Stimulated activated CD8-positive, alpha-beta memory T cell treated with anti-CD3 and anti-CD28 coated beads, Interleukin-4, amount 100 ng/mL, for 48 hours (primary cell): ENCODE measurements around the gene TIMM29.
"Not testable (repeated sequence)": the region's sequence is repeated elsewhere in the genome, so short reads cannot be mapped to it uniquely, and the experiment has no call there.

Experiments used
- DNase-seq: peaks from one replicate; pipeline ENCODE4 v3.0.0-alpha.2; 2020

Gene TIMM29

DNA sequence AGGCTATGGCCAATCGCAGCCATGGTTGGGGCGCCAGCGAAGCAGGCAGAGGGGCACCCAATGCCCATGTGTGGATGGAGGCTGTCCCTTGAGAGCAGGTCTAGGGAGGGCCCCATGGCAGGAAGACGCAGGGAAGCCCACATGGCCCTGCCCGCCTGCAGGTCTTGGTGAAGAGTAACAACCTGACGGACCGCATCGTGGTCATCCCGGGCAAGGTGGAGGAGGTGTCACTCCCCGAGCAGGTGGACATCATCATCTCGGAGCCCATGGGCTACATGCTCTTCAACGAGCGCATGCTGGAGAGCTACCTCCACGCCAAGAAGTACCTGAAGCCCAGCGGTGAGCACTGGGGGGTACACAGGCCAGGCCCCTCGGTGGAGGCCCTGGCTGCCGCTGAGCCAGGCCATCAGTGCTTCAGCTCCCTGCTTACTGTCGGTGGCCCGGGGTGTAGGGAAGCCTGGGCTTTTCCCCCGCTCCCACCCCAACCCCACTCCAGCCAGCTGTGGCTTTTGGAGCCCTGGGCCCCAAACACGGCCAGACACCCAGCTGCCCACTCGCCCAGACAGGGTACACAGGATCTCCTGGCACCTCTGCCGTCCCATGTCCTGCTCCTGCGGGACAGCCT is 14.8 kb upstream of the TIMM29 start:
- DNase-seq, result no peak

DNA sequence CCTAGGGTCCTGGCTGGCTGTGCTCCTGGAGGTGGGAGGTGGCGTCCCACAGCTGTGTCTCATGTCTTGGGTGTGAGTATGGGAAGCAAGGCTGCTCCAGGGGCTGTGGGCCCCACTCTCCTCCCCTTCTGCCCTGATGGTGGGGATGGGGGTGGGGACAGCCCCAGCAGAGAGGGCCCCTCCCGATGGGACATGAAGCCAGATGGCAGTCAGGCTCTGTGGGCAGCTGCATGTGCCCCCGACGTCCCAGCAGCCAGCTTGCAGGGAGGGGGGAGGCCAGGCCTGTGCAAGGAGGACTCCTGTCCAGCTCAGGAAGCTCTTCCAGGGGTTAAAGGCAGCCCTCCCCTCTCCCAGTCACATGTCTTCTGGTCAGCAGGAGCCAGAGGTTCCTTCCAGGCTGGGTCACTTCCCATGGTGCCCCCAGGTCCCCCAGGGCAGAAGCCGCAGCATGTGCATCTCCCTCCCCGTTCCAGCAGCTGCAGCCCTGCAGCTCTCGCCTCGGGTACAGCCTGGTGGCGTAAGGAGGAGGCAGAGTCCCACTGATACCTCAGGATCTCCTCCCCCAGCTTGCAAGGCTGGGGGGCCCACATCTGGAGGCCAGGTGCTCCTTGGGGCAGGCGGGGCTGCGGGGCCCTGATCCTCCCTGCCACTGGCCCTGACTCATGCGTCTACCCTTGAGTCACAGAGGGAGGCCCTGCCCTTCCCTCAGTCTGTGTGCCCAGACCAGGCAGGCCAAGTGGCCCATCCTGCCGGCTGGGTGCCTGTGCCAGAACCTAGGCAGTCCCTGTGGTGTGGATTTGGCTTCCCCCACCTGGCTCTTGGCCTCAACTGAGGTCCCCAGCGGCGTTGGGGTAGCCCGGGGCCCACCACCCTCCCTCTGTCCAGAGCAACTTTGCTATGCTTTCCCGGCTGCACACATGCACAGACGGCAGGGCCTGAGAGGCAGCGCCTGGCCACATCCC is 13.2 kb upstream of the TIMM29 start:
- DNase-seq, result no peak

DNA sequence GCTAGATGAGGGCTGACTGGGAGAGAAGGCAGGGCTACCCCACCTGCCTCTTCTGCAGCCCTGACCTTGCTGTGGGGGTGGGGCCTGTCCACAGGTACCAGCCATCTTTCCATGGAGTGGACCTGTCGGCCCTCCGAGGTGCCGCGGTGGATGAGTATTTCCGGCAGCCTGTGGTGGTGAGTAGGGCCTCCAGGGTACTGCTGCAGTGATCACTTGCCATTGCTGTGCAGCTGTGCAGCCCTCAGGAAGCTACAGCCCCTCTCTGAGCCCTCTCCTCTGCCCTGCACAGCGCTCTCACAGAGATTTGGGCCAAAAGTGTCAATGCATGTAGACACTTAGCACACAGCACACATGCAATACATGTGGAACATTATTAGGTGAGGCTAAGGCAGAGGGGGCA is 12.0 kb upstream of the TIMM29 start:
- no peak for DNase-seq

DNA sequence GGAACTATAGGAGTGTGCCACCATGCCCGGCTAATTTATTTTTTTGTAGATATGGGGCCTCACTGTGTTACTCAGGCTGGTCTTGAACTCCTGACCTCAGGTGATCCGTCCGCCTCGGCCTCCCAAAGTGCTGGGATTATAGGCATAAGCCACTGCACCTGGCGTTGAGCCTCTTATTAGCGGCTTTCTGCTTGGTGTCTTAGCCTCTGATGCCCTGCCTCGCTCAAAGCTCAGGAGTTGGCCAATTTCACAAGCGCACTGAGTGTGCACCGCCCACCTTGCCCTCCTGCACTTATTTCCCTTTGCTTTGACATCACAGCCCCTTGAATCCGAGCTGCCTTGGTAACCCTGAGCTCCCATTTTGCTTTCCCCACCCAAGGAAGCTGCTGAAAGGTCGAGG is 10.3 kb upstream of the TIMM29 start:
- DNase-seq, result no peak

DNA sequence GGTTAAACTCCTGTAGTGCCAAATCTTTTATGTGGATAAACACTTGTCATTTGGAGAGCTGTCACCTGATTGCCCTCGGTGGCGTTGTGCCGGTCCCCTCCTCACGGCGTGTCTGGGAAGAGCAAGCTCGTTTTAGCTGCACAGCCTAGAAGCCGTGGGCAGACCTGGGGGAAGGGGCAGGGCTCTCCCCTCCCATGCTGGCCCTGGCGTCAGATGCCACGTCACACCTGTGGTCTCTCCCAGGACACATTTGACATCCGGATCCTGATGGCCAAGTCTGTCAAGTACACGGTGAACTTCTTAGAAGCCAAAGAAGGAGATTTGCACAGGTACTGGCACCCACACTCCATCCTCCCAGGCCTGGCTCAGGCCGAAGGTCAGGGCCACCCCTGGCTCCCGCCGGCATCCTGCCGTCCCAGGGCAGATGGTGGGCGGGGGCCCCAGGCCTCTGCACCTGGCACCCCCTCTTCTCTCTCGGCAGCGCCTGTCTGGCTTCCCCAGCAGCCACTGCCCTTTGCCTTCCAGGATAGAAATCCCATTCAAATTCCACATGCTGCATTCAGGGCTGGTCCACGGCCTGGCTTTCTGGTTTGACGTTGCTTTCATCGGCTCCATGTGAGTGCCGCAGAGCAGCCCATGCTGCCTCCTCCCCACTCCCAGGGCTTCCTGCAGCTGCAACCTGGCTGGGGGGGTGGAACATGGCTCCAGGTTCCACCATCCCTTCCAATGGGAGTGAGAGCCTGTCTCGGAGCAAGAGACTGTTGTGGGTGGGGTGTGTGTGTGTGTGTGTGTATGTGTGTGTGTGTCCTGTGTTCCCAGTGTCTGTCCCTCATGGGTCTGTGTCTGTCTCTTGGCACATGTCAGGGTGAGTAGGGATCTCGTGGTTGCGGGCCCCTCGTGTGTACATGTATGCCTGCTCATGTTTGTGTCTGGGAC is 9.0 kb upstream of the TIMM29 start:
- DNase-seq, result no peak

DNA sequence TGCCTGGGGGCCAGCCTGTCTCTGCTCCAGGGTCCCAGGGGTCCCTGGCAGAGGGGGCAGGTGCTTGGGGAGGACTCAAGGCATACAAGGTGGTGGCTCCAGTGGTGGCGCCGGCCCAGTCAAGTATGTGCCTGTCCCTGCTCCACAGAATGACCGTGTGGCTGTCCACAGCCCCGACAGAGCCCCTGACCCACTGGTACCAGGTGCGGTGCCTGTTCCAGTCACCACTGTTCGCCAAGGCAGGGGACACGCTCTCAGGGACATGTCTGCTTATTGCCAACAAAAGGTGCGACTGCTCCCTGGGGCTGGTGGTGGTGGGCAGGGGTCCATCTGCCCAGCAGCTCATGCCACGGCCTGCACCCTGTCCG is 8.3 kb upstream of the TIMM29 start:
- no peak for DNase-seq

DNA sequence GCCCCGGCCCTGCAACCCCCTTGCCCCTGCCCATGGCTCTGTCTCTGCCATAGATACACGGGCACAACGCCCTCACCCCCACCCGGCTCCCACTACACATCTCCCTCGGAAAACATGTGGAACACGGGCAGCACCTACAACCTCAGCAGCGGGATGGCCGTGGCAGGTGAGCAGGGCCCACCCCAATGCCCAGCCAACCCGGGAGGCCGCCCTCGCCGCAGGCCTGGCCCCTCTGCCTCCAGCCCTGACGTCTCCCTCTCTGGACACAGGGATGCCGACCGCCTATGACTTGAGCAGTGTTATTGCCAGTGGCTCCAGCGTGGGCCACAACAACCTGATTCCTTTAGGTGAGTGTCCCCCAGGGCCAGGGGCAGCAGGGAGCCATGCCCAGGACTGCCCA is 7.8 kb upstream of the TIMM29 start:
- no peak for DNase-seq

DNA sequence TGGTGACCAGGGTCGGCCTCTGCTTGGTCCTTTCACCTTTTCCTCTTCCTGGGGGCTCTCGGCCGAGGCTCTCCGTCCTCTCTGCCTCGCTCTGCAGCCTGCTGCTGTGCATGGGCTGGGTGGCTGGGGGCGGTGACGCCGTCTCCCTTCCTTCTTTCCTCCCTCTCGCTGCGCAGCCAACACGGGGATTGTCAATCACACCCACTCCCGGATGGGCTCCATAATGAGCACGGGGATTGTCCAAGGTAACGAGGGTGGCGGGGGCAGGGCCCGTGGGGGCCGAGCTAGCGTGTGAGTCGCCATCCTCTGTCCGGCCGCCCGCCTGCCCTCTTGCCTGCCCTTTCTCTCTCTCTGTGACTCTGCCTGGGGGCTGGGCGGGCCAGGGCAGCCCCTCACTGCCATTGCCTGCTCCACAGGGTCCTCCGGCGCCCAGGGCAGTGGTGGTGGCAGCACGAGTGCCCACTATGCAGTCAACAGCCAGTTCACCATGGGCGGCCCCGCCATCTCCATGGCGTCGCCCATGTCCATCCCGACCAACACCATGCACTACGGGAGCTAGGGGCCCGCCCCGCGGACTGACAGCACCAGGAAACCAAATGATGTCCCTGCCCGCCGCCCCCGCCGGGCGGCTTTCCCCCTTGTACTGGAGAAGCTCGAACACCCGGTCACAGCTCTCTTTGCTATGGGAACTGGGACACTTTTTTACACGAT is 7.3 kb upstream of the TIMM29 start:
- DNase-seq, result no peak

DNA sequence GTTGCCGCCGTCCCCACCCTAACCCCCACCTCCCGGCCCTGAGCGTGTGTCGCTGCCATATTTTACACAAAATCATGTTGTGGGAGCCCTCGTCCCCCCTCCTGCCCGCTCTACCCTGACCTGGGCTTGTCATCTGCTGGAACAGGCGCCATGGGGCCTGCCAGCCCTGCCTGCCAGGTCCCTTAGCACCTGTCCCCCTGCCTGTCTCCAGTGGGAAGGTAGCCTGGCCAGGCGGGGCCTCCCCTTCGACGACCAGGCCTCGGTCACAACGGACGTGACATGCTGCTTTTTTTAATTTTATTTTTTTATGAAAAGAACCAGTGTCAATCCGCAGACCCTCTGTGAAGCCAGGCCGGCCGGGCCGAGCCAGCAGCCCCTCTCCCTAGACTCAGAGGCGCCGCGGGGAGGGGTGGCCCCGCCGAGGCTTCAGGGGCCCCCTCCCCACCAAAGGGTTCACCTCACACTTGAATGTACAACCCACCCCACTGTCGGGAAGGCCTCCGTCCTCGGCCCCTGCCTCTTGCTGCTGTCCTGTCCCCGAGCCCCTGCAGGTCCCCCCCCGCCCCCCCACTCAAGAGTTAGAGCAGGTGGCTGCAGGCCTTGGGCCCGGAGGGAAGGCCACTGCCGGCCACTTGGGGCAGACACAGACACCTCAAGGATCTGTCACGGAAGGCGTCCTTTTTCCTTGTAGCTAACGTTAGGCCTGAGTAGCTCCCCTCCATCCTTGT is 6.5 kb upstream of the TIMM29 start:
- DNase-seq, result no peak

DNA sequence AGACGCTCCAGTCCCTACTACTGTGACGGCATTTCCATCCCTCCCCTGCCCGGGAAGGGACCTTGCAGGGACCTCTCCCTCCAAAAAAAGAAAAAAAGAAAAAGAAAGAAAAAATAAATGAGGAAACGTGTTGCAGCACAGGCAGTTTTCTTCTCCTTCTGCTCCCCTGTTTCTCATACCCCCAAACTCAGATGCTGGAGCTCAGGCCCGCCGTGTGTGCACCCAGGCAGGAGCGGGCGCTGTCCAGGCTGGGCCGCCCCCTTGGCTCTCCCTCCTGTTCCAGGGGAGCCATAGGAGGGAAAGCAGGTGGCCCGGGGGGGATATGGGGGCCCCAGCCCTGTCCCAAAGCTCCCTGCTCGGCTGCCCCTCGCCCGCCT is 6.0 kb upstream of the TIMM29 start:
- no peak for DNase-seq

DNA sequence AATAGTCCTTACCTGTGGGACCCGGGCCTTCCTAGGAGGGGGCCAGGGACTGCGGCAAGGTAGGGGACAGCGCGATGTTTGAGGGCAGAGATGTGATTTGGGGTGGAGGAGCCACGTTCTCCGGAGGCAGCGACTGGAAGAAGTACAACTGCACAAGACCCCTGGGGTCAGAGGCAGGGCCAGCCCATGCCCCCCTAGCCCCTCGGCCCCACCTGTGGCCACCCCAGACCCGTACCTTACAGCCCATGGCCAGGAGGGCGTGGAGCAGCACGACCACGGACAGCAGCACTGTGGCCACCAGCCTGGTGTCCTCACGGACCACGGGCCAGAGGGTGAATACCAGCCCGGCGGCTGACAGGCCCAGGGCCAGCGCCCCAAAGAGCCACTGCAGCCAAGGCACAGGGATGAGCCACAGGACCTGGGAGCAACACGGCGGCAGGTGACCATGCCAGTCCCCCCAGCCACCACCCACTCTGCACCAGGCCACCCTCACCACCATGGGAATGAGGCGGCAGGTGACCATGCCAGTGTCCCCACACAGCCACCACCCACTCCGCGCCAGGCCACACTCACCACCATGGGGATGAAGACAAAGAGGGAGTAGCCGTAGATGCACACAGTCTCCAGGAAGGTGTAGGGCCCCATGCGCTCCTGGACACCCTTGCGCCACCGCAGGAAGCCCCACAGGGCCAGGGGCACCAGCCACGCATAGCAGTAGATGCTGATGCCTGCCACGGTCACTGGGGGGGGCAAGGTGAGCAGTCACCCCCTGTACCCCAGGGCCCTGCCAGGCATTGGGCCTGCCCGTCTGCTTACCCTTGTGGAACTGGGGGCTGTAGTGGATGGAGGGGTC is 5.1 kb upstream of the TIMM29 start:
- no peak for DNase-seq

DNA sequence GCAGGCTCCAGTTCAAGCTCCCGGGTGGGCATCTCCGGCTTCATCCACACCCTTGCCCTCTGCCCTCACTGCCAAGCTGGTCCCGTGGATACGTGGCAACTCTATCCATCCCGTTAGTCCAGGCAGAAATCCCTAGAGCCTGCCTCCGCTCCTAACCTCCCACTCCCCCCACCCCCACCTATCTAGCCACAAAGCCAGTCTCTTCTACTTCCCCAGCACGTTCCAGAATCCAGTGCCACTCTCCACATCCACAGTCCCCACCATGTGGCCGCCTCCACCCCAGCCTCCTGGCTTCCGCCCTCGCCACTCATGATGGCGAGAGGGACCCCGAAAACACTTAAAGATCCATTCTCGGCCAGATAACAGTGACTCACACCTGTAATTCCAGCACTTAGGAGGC is 4.0 kb upstream of the TIMM29 start:
- DNase-seq, result no peak

DNA sequence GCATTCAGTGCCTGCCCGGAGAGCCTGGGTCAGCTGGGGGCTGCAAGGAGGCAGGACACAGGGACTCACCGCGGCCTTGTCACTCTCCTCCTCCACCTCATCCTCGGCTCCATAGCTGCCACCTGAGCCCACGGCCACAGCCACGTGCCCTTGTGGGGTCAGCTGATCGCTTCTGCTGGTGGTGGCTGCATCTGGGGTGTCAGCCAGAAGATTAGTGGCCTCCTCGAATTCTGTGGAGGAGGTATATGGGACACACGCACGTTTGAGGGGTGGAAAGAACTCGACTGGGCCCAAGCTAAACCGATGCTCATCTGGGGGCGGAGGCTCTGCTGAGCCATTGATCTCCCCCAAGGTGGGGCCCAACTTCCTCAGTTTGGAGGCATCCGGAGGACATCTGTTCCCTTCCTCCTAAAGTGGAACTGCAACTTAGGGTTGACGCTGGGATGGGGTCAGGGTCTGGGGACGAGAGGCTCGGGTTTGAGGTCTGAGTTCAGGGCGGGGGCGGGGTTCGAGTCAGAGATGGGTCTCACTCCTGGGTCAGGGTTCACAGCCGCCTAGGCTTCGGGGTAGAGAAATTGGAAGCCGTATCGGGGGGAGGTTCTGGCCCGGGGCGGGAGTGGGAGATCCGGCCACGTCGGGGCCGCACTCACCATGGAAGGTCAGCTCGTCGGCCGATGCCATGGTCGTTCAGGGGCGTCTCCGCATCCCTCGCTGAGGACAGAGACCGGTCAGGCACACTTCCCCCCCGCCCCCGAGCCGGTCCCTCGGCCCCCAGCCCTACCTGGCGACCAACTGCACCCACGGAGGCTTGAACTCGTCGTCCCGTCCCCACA is 665 bp upstream of the TIMM29 start:
- peak; percentile 37 for DNase-seq

DNA sequence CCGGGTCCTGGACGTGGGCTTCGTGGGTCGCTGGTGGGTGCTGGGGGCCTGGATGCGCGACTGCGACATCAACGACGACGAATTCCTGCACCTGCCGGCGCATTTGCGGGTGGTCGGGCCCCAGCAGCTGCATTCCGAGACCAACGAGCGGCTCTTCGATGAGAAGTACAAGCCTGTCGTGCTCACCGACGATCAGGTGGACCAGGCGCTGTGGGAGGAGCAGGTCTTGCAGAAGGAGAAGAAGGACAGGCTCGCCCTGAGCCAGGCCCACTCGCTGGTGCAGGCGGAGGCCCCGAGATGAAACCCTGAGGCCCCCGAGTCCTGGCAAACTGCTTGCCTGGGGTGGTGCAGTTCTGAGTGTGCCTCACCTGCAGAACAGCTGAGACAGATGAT is 787 bp downstream of the TIMM29 start:
- no peak for DNase-seq

DNA sequence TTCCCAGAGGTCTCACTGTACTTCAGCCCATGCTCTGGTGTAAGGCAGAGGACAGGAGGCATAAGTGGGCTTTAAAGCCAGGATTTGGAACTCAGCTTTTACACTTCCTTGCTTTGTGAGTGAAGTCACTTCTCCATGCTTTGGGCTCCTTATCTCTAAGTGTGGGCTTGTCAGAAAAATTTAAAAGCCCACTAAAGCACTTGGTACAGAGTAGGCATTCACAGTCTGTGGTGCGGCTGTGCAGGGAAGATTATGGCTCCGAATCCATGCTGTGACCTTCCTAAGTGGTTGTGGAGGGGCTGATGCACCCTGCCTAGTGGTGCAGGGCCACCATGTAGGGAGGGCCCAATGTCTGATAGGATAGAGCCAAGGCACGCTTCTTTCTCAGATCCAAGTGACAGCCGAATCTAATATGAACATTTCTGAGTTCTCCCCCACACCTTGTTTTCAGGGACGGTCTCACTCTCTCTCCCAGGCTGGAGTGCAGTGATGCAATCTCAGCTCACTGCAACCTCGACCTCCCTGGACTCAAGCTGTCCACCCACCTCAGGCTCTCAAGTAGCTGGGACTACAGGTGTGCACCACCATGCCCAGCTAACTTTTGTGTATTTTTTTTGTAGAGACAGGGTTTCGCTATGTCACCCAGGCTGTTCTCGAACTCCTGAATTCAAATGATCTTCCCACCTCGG is 6.9 kb downstream of the TIMM29 start:
- DNase-seq, result no peak

DNA sequence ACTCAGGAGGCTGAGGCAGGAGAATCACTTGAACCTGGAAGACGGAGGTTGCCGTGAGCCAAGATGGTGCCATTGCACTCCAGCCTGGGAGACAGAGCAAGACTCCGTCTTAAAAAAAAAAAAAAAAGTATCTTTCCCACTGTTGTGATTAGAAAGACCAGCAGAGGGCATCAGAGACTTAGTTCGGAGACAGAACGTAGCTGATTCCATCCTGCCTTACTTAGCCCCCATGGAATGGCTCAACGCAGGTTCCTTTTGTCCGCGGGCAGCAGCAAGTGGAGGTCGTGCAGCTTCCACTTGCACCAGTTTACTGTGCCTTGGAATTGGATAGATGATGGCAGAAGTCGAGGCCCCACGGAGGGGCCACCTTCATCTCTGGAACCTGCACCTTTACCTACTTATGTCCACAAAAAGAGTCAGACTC is 8.1 kb downstream of the TIMM29 start:
- peak; percentile 33 for DNase-seq

DNA sequence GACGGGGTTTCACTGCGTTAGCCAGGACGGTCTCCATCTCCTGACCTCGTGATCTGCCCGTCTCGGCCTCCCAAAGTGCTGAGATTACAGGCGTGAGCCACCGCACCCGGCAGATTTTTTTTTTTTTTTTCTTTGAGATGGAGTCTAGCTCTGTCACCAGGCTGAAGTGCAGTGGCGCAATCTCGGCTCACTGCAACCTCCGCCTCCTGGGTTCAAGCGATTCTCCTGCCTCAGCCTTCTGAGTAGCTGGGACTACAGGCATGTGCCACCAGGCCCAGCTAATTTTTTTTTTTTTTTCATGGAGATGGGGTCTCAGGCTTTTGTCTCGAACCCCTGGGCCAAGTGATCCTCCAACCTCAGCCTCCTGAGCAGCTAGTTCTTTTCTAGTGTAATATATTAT is 13.0 kb downstream of the TIMM29 start:
- DNase-seq, result not testable (repeated sequence)

DNA sequence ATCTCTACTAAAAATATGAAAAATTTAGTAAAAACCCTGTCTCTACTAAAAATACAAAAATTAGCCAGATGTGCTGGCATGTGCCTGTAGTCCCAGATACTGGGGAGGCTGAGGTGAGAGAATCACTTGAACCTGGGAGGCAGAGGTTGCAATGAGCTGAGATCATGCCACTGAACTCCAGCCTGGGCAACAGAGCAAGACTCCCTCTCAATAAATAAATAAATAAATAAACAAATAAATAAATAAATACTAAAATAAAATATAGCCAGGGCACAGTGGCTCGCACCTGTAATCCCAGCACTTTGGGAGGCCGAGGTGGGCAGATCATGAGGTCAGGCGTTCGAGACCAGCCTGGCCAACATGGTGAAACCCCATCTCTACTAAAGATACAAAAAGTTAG is 14.8 kb downstream of the TIMM29 start:
- DNase-seq, result not testable (repeated sequence)

DNA sequence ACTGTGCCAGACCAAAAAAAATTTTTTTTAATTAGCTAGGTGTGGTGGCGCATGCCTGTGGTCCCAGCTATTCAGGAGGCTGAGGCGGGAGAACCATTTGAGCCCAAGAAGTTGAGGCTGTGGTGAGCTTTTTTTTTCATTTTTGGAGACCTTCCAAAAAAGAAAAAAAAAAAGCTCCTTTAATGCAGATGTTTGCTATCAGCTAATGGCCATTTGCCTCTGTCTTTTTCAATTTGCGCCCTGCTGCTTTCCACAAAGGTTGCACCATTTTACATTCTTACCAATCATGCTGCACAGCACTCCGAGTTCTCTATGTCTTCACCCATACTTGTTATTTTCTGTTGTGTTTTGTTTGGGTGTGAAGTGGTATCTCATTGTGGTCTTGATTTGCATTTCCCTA is 16.7 kb downstream of the TIMM29 start:
- DNase-seq, result no peak
